AG04449 (cell line): ENCODE results near the gene DNLZ.

Source experiments
- CTCF ChIA-PET: fragments of 350-600 bp; formaldehyde crosslinking; extraction: SDS; loops from one replicate; lab custom pipeline; 2021; ENCODE audit warnings: antibody characterized with exemption; lab: Yijun Ruan, JAX
- POLR2A ChIA-PET: fragments of 400-600, 350-600 bp; formaldehyde crosslinking; extraction: SDS; loops from one replicate; lab custom pipeline; 2020; ENCODE audit warnings: antibody characterized with exemption, inconsistent platforms; lab: Yijun Ruan, JAX
- DNase-seq: peaks from one replicate; pipeline ENCODE4 v3.0.0-alpha.2; 2010; ENCODE audit warnings: low read depth, low spot score
- H3K4me3 ChIP-seq: 2 replicates; pipeline ENCODE4 v1.5.1; 2011; ENCODE audit warnings: low read depth, mild to moderate bottlenecking, control low read depth, low read length
- CTCF ChIP-seq: IDR thresholded peaks from one replicate; pipeline ENCODE4 v1.5.1; 2011; ENCODE audit warnings: mild to moderate bottlenecking, moderate library complexity, low read length, control low read depth, inconsistent platforms; ENCODE audit not compliant: insufficient read depth; ENCODE audit errors: missing control alignments

DNLZ gene

GRCh38 chr9:136363106-136363948, at the start of gene DNLZ:
DNLZ (minus strand) TSS chr9:136363744; CDS start chr9:136363714, 30 bp downstream.
- peak; percentile 93 for TF ChIP-seq CTCF
- CTCF ChIA-PET: interaction anchor here (0.6 to 8.7 kb wide), 25 partner anchors 9 to 90 kb away, joined by 3 to 93 read pairs (median 5); partner anchors contain the start of genes CARD9, ENTR1, GPSM1 and PMPCA

GRCh38 chr9:136412962-136413361, 49.4 kb upstream of the DNLZ start:
- H3K4me3 ChIP-seq: no peak overlapping the region
- POLR2A ChIA-PET: no interaction called here
- no peak for TF ChIP-seq CTCF
- CTCF ChIA-PET: interaction anchor here (0.9 to 4.3 kb wide), 3 partner anchors 11 to 100 kb away, joined by 3 to 35 read pairs (median 6); partner anchors contain the start of gene SNAPC4
- no peak for DNase-seq

More at GRCh38 chr9:136363106-136363948, at the start of gene DNLZ:
- POLR2A ChIA-PET: interaction anchor here (0.6 to 2.6 kb wide), 11 partner anchors 9 to 1270 kb away, joined by 3 to 15 read pairs (median 4); partner anchors contain the start of genes ENTR1 and PMPCA
- peak; percentile 59 for DNase-seq
- peak within 1 kb of the TSS; percentile 77 for H3K4me3 ChIP-seq

GRCh38 chr9:136411378-136411777, 47.8 kb upstream of the DNLZ start:
- CTCF ChIA-PET: interaction anchor here (0.8 to 4.3 kb wide), 6 partner anchors 10 to 98 kb away, joined by 3 to 35 read pairs (median 4); partner anchors contain the start of genes DNLZ and SNAPC4
- POLR2A ChIA-PET: interaction anchor here (0.6 to 1.0 kb wide), 2 partner anchors 23 to 38 kb away, joined by 3 to 4 read pairs; no protein-coding TSS in a partner anchor

GRCh38 chr9:136410500-136411287, 47.1 kb upstream of the DNLZ start, which contains the start of the genes ENTR1 and PMPCA:
ENTR1 (minus strand) TSS chr9:136410614; CDS start chr9:136410397, 217 bp downstream.
PMPCA (plus strand) TSS chr9:136410658; CDS start chr9:136410669, 11 bp downstream.
- H3K4me3 ChIP-seq: peak within 1 kb of the TSS; percentile 95
- TF ChIP-seq CTCF: no peak
- POLR2A ChIA-PET: interaction anchor here (0.6 to 1.2 kb wide), 4 partner anchors 10 to 48 kb away, joined by 3 to 6 read pairs (median 4); no protein-coding TSS in a partner anchor
- CTCF ChIA-PET: interaction anchor here (1.0 to 4.3 kb wide), 11 partner anchors 9 to 98 kb away, joined by 3 to 41 read pairs (median 5); partner anchors contain the start of genes DNLZ and SNAPC4
- peak; percentile 10 for DNase-seq

More at GRCh38 chr9:136411378-136411777, 47.8 kb upstream of the DNLZ start:
- TF ChIP-seq CTCF: no peak
- H3K4me3 ChIP-seq: peak overlapping the region; percentile 95
- no peak for DNase-seq

- ChIA-PET CTCF (interaction anchor here (0.6 to 3.5 kb wide), 9 partner anchors 10 to 97 kb away, joined by 3 to 41 read pairs (median 4); partner anchors contain the start of genes DNLZ and SNAPC4), POLR2A (interaction anchor here (1.2 kb wide), 2 partner anchors 9 to 47 kb away, joined by 4 to 6 read pairs; no protein-coding TSS in a partner anchor)
- H3K4me3 ChIP-seq: peak overlapping the region; percentile 95
- TF ChIP-seq CTCF: no peak
- no peak for DNase-seq
Observed at GRCh38 chr9:136409557-136410455, 46.3 kb upstream of the DNLZ start.
